HG03025 (cell line): Measurements from ENCODE around the gene TBCCD1.
"Not testable (repeated sequence)": the region's sequence is repeated elsewhere in the genome, so short reads cannot be mapped to it uniquely, and the experiment has no call there.

ENCODE experiments used
- ATAC-seq: cut with Tn5 transposase; IDR thresholded peaks from one replicate; pipeline ENCODE4 v1.9.1; 2021; ENCODE audit warnings: mild to moderate bottlenecking, moderate library complexity; ENCODE audit not compliant: unreplicated experiment, low FRiP score

Gene TBCCD1

DNA sequence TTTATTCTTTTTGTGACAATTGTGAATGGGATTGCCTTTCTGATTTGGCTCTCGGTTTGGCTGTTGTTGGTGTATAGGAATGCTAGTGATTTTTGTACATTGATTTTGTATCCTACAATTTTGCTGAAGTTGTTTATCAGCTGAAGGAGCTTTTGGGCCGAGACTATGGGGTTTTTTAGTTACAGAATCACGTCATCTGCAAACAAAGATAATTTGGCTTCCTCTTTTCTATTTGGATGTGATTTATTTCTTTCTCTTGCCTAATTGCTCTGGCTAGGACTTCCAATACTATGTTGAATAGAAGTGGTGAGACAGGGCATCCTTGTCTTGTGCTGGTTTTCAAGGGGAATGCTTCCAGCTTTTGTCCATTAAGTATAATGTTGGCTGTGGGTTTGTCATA lies 67.2 kb downstream of the TBCCD1 start:
- ATAC-seq = not testable (repeated sequence)

GRCh38 chr3:186498022-186498421 lies 69.1 kb downstream of the TBCCD1 start:
- ATAC-seq = not testable (repeated sequence)

DNA sequence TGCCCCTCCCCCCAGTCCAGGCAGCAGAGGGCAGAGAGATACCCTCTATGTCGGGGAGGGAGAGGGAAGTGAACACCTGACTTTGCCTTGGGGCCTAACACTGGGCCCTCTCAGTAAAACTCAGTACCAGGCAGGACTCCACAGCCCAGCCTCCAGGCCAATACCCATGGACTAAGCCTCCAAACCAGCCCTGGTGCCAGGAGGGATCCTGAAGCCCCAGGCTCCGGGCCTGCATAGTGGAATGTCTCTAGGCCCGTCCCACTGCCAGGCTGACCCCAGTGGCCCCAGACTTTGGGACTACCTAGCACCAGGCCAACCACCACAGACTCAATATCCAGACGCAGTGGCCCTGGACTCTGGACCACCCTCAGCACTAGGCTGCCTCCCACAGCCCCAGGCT lies 69.5 kb downstream of the TBCCD1 start:
- ATAC-seq = no peak

- no peak for ATAC-seq
Observed at GRCh38 chr3:186496635-186497034, 70.5 kb downstream of the TBCCD1 start.
